SK-N-SH (cell line): ENCODE results near the gene RCE1.

ENCODE experiments used
- CTCF ChIP-seq: fragments of 200-600 bp; sonication (generic); IDR thresholded peaks from 2 replicates; pipeline ENCODE4 v1.6.1; 2017; ENCODE audit warnings: antibody characterized with exemption, mild to moderate bottlenecking, moderate library complexity
- EZH2phosphoT487 ChIP-seq: fragments of 200-600 bp; sonication (generic); IDR thresholded peaks from 2 replicates; pipeline ENCODE4 v1.6.1; 2017; ENCODE audit warnings: low read depth, mixed run types, mild to moderate bottlenecking, antibody characterized with exemption, moderate library complexity, borderline replicate concordance
- FOXJ3 ChIP-seq: sonication (generic); formaldehyde crosslinking; IDR thresholded peaks from 2 replicates; pipeline ENCODE4 v1.5.1; 2020; ENCODE audit warnings: mild to moderate bottlenecking, missing genetic modification reagents
- GABPA ChIP-seq: IDR thresholded peaks from 2 replicates; pipeline ENCODE4 v1.4.0; 2012; ENCODE audit warnings: low read depth, mild to moderate bottlenecking
- NFIC ChIP-seq: IDR thresholded peaks from 2 replicates; pipeline ENCODE4 v1.4.0; 2012; ENCODE audit warnings: borderline replicate concordance
- PBX3 ChIP-seq: IDR thresholded peaks from 2 replicates; pipeline ENCODE4; 2012
- RFX5 ChIP-seq: IDR thresholded peaks from 2 replicates; pipeline ENCODE4 v1.6.1; 2012; ENCODE audit warnings: mild to moderate bottlenecking, improper control_type of control experiment, low read length
- RXRA ChIP-seq: IDR thresholded peaks from 2 replicates; pipeline ENCODE4 v1.4.0; 2012; ENCODE audit warnings: low read depth, mild to moderate bottlenecking, borderline replicate concordance
- SIN3A ChIP-seq: IDR thresholded peaks from 2 replicates; pipeline ENCODE4 v1.6.1; 2012; ENCODE audit warnings: low read depth, mild to moderate bottlenecking, low read length, moderate library complexity, borderline replicate concordance
- TAF1 ChIP-seq: IDR thresholded peaks from 2 replicates; pipeline ENCODE4 v1.6.1; 2012; ENCODE audit warnings: low read depth, mild to moderate bottlenecking, low read length, moderate library complexity, borderline replicate concordance

GRCh38 chr11:66854729-66855211 lies 11.5 kb downstream of the RCE1 start:
- TF ChIP-seq RXRA (no peak), CTCF (no peak), GABPA (no peak), EZH2phosphoT487 (no peak), FOXJ3 (no peak), SIN3A (no peak), PBX3 (no peak), TAF1 (no peak), RFX5 (no peak), NFIC (no peak)
